ENCODE data around the gene CMIP.

CMIP gene

DNA sequence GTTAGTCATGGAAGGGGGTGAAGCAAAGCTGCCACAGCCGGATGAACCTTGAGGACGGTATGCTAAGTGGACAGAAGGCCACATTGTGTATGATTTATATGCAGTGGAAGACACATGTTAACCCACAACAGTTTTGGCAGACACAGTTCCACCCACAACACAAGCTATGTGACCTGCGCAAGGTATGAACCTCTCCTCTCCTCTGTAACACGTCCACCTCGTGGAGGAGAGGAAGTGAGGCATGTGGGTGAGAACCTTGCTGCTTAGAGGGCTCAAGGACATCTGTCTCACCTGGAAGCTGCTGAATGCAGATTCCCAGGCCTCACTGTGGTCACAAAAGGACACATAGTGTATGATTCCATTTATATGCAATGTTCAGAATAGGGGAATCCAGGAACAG is 198.3 kb downstream of the CMIP start:
- DNase-seq (ENCODE audit: low read depth), result no peak
- H3K4me3 ChIP-seq (ENCODE audit: low read depth, low read length), result no peak overlapping the region
- TF ChIP-seq, protein P1, sequence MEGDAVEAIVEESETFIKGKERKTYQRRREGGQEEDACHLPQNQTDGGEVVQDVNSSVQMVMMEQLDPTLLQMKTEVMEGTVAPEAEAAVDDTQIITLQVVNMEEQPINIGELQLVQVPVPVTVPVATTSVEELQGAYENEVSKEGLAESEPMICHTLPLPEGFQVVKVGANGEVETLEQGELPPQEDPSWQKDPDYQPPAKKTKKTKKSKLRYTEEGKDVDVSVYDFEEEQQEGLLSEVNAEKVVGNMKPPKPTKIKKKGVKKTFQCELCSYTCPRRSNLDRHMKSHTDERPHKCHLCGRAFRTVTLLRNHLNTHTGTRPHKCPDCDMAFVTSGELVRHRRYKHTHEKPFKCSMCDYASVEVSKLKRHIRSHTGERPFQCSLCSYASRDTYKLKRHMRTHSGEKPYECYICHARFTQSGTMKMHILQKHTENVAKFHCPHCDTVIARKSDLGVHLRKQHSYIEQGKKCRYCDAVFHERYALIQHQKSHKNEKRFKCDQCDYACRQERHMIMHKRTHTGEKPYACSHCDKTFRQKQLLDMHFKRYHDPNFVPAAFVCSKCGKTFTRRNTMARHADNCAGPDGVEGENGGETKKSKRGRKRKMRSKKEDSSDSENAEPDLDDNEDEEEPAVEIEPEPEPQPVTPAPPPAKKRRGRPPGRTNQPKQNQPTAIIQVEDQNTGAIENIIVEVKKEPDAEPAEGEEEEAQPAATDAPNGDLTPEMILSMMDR (IDR thresholded peaks at IDR 0.05; ENCODE audit: low read depth, low read length, missing control alignments), result no peak

DNA sequence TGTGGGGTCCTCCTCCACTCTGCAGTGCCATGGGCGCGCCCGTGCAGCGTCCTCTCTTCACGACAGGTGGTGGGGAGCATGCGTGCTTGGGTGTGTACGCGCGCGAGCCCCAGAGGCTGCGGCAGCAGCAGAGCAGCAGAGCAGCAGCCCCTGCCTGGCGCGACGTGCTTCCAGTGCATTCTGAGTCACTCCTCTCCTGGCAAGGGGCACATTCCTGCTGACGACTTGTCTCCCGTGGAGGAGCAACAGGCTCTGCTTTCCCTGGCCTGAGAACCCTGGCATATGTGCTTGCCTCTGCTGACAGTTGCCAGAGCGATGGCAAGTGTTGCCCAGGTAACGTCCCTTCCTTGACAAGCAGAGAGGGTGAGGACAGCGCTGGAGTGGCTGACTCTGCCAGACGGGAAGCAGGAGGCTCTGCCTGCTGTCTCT is 200.7 kb downstream of the CMIP start:
- DNase-seq (ENCODE audit: low read depth), result no peak
- no peak overlapping the region for H3K4me3 ChIP-seq (ENCODE audit: low read depth, low read length)

DNA sequence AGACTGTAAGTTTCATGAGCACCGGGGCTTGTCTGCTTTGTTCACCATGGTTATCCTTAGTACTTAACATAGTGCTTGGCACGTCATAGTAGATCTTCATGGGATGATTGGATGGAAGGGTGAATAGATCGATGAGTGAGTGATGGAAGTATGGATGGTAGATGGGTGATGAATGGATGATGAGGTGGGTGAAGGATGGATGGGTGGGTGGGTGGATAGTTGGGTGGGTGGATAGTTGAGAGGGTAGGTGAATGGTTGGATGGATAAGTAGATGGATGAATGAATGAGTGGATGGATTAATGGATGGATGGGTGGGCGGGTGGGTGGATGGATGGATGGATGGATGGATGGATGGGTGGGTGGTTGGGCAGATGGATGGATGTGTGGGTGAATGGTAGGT is 201.3 kb downstream of the CMIP start:
- DNase-seq (ENCODE audit: low read depth), result no peak
- TF ChIP-seq, protein P1 (IDR thresholded peaks at IDR 0.05; ENCODE audit: low read depth, low read length, missing control alignments), result no peak
- no peak overlapping the region for H3K4me3 ChIP-seq (ENCODE audit: low read depth, low read length)

More for the DNA sequence above, 200.7 kb downstream of the CMIP start:
- TF ChIP-seq, protein P1 (IDR thresholded peaks at IDR 0.05; ENCODE audit: low read depth, low read length, missing control alignments), result no peak

DNA sequence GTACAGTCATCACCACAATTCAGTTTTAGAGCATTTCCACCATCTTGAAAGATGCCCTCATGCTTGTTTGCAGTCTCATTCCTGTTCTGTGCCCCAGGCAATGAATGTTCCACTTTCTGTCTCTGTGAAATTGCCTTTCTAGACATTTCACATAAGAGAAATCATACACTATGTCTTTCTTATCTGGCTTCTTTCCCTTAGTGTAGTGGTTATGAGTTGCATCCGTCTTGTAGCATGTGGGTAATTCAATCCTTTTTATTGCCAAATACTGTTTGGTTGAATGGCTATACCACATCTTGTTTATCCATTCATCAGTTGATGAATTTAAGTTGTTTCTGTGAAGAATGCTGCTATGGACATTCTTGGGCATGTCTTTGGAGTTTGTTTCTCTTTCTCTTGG is 202.0 kb downstream of the CMIP start:
- TF ChIP-seq, protein P1 (IDR thresholded peaks at IDR 0.05; ENCODE audit: low read depth, low read length, missing control alignments), result no peak
- no peak overlapping the region for H3K4me3 ChIP-seq (ENCODE audit: low read depth, low read length)
- DNase-seq (ENCODE audit: low read depth), result no peak

DNA sequence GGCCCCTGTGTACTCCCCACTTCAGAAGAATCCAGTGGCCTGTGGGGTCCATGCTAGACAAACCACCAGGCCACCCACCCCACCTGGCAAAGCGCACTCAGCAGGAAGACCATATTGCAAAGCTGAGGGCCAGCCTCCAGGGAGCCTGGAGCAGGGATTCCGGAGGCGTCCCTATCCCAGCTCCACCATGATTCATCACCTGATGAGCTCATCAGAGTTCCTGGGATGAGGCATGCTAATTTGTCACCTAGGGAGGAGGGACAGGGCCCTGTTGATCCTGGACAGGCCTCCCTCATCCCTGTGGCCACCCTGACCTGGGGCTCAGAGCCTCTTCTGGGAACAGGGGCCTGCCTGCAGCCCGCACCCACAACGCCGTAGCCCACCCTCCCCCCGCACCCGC is 202.9 kb downstream of the CMIP start:
- TF ChIP-seq, protein P1 (IDR thresholded peaks at IDR 0.05; ENCODE audit: low read depth, low read length, missing control alignments), result no peak
- no peak for DNase-seq (ENCODE audit: low read depth)
- no peak overlapping the region for H3K4me3 ChIP-seq (ENCODE audit: low read depth, low read length)

DNA sequence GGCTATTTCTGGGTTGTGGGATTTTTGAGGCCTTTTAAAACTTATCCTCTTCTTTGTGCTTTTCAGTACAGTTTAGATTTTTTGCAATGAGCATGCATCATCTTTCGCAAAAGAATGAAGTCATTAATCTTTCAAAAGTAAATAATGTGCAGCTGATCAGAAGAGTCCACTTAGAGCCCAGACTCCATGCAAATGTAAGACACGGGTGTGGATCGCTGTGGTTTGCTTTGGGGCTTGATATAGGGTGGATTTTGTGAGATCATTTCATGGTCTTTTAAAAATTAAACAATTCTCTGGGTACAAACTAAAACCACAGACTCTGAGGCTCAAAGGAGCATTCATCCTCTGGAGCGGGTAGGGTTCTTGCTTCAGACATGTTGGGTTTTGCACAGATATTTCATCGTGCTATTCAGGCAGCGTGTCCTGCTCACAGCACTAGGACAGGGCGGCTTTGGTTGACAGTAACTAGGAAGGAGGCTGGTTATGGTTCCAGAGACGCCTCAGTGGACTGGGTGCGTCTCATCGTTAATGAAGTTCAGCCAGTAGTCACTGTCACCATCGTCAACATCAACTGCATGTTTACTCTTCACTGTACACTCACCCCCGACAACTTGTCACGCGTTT is 205.1 kb downstream of the CMIP start:
- TF ChIP-seq, protein P1 (IDR thresholded peaks at IDR 0.05; ENCODE audit: low read depth, low read length, missing control alignments), result no peak

DNA sequence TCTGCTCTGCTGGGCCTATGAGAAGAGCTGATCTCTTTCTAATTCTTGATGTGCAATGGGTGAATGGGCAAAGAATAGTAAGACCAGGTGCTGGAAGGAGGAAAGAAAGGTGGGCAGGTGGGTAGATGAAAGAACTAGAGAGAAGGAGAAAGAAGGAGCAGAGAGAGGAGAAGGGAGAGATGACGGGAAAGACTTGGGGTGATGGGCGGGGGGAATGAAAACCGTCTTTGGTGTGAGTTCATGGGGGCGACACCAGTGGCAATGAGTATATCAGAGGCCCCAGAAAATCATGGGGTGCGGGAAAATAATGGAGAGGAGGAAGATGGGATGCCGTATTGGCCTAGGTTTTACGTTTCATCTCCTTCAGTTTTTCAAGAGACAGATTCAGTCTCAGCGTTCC is 205.7 kb downstream of the CMIP start:
- no peak for DNase-seq (ENCODE audit: low read depth)
- TF ChIP-seq, protein P1 (IDR thresholded peaks at IDR 0.05; ENCODE audit: low read depth, low read length, missing control alignments), result no peak
- no peak overlapping the region for H3K4me3 ChIP-seq (ENCODE audit: low read depth, low read length)

More for the DNA sequence above, 205.1 kb downstream of the CMIP start:
- H3K4me3 ChIP-seq (ENCODE audit: low read depth, low read length), result no peak overlapping the region
- no peak for DNase-seq (ENCODE audit: low read depth)

All from GM12864 (cell line).